Thymus (tissue), 11 donors: ENCODE results near the gene AAK1. TPM values are rescaled to one million over a fixed set of nuclear protein-coding genes. Genes with fewer than 3 reads are reported as not detected.
A peak's percentile ranks its signal among the peaks of the same experiment; 100 is the strongest.
"Not testable (repeated sequence)": the region's sequence is repeated elsewhere in the genome, so short reads cannot be mapped to it uniquely, and the experiment has no call there.

Experiments
- DNase-seq, 9 donors: peaks; one replicate each; pipeline ENCODE4 v3.0.0-alpha.2; 2013; ENCODE audit warnings: low spot score in 9 of 9, low read depth in 6 of 9, missing footprints in 1 of 9
- H3K27ac ChIP-seq, 2 donors: one replicate each; pipeline ENCODE4 v1.5.1; 2013; ENCODE audit warnings: control low read depth in 1 of 2, low read depth in 1 of 2, low read length in 1 of 2, mild to moderate bottlenecking in 1 of 2, moderate library complexity in 1 of 2
- H3K27me3 ChIP-seq, 2 donors: one replicate each; pipeline ENCODE4 v1.5.1; 2013; ENCODE audit warnings: low read length in 1 of 2; ENCODE audit not compliant: control insufficient read depth in 2 of 2, insufficient read depth in 1 of 2
- H3K36me3 ChIP-seq, 2 donors: one replicate each; pipeline ENCODE4 v1.5.1; 2013; ENCODE audit warnings: low read length in 1 of 2, mild to moderate bottlenecking in 1 of 2, moderate library complexity in 1 of 2; ENCODE audit not compliant: control insufficient read depth in 2 of 2, insufficient read depth in 2 of 2
- H3K4me1 ChIP-seq, 2 donors: one replicate each; pipeline ENCODE4 v1.5.1; 2013; ENCODE audit warnings: low read length in 2 of 2; ENCODE audit not compliant: control insufficient read depth in 2 of 2, insufficient read depth in 2 of 2
- H3K4me3 ChIP-seq, 2 donors: one replicate each; pipeline ENCODE4 v1.5.1; 2013; ENCODE audit warnings: low read length in 2 of 2, control low read depth in 1 of 2, mild to moderate bottlenecking in 1 of 2
- H3K9me3 ChIP-seq, 2 donors: one replicate each; pipeline ENCODE4 v1.5.1; 2013; ENCODE audit warnings: low read length in 1 of 2, mild to moderate bottlenecking in 1 of 2; ENCODE audit not compliant: control insufficient read depth in 2 of 2, insufficient read depth in 1 of 2
- WGBS: extraction: QIAGEN DNeasy Blood & Tissue Kit; methylation state at CpG from one replicate; pipeline ENCODE4 v1.1.7; 2013; 5-methylcytosine and 5-hydroxymethylcytosine counted together
- polyA plus RNA-seq: library from polyadenylated mRNA; stranded (reverse); fragments of 200-250 nt; gene quantifications from one replicate; pipeline ENCODE4 v1.2.3, GENCODE V29; 2013
- total RNA-seq: library from RNA; stranded (reverse); fragments of 120-200 nt; gene quantifications from one replicate; pipeline ENCODE4 v1.2.4, GENCODE V29; 2013
- donor health status: healthy.

Gene AAK1
- total and polyA plus RNA-seq, 2 donors, result 17.4 to 26.6 TPM

DNA sequence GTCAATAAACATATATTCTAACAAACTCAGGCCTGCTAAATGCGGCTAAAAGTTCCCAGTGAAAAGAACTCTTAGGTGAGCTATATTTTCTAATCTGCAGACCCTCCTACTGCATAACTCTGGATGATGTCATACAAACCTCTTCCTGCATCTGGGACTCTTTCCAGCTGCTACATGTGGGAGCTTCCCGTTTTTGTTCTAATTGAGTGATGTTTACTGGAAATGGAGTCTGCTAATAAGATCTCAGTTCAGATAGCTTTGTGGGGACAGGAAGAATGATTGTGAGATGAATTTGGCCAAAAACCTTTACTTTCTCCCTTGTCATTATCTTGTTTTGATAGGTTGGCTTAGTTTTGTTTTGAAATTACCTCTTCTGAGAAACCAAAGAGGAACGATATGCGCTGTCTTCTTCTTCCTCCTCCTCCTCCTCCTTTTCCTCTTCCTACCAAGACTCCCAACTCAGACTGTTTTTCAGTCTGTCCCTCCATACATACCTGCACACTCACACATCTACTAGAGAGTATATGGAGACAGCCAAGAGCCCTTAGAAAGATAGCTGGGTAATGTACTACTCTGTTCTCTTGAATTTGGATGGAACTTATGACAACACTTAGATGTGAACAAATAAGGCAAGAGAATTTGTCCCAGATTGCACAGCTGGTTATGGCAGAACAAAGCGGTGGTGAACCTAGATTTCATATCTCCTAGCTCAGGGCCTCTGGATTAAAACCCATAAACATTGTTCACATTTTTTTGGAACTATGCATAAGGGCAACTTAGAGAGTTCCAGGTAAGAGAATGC, 39.8 kb upstream of the AAK1 start:
- Histone ChIP-seq H3K4me3 (no peak overlapping the region), H3K36me3 (no peaks in the 10 kb centered on the region), H3K27me3 (no peaks in the 10 kb centered on the region), H3K4me1 (peaks cover 8 to 10% of the 10 kb centered on the region in 2 donors), H3K27ac (peak overlapping the region; percentile 84 to 90), H3K9me3 (no peaks in the 10 kb centered on the region)
- WGBS, result 30% methylated on average over 5 of the region's 5 CpGs
- DNase-seq, result peak in 3 of 9 donors; percentile 30 to 53 (median 33)

GRCh38 chr2:69682525-69682924, 39.0 kb upstream of the AAK1 start:
- Histone ChIP-seq H3K4me1 (peaks cover 8 to 10% of the 10 kb centered on the region in 2 donors), H3K27ac (no peak overlapping the region), H3K27me3 (no peaks in the 10 kb centered on the region), H3K4me3 (no peak overlapping the region), H3K9me3 (peaks cover 0 to under 1% of the 10 kb centered on the region in 2 donors), H3K36me3 (no peaks in the 10 kb centered on the region)
- DNase-seq, result no peak
- WGBS, result 94% methylated on average over 1 of the region's 1 CpG

- WGBS, result 100% methylated on average over 1 of the region's 1 CpG
Observed at GRCh38 chr2:69680001-69680675, 36.6 kb upstream of the AAK1 start.

DNA sequence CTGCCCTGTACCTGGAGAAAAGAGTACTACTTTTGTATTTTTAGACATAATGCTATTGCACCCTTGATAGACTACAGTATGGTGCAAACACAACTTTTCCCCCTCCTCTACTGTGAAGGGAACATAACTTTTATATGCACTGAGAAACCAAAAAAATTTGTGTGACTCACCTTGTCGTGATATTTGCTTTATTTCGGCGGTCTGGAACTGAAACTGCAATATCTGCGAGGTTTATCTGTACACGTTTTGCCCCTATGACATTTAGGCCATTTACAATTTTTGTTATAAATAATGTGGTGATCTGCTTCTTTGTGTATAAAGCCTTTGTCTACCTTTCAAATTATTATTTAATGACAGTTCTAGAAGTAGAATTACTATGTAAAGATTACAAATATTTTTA, 34.4 kb upstream of the AAK1 start:
- H3K4me3 ChIP-seq, result no peak overlapping the region
- peaks cover 0 to under 1% of the 10 kb centered on the region in 2 donors for H3K4me1 ChIP-seq
- no peaks in the 10 kb centered on the region for H3K27me3 ChIP-seq
- H3K9me3 ChIP-seq, result peaks cover 0 to 4% of the 10 kb centered on the region in 2 donors
- H3K27ac ChIP-seq, result no peak overlapping the region
- no peaks in the 10 kb centered on the region for H3K36me3 ChIP-seq
- 94% methylated on average over 5 of the region's 5 CpGs for WGBS
- no peak for DNase-seq

More at GRCh38 chr2:69680001-69680675, 36.6 kb upstream of the AAK1 start:
- no peaks in the 10 kb centered on the region for H3K36me3 ChIP-seq
- no peak overlapping the region for H3K27ac ChIP-seq
- no peaks in the 10 kb centered on the region for H3K27me3 ChIP-seq
- no peak for DNase-seq
- peaks cover 0 to 4% of the 10 kb centered on the region in 2 donors for H3K9me3 ChIP-seq
- H3K4me1 ChIP-seq, result peaks cover 8 to 10% of the 10 kb centered on the region in 2 donors
- no peak overlapping the region for H3K4me3 ChIP-seq

DNA sequence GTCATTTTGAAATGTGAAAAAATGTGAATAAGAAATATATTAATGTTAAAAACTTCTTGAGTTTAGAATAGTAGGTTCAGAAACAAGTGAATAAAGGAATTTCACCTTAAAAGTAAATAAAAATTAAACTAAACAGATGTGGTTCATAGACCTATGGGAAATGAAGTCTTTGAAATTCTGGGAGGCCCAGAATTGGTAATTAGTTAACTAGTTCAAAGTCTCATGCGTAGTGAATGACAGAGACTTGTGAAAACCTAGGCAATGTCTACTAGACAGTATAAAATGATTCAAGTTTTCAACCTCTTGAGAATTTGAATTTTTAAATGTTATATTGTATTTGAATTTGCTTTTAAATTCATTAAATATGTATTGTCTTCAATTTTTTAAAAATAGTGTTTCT, 32.6 kb upstream of the AAK1 start:
- Histone ChIP-seq H3K9me3 (peaks cover 0 to 4% of the 10 kb centered on the region in 2 donors), H3K36me3 (no peaks in the 10 kb centered on the region), H3K27me3 (no peaks in the 10 kb centered on the region), H3K4me1 (no peaks in the 10 kb centered on the region), H3K4me3 (no peak overlapping the region), H3K27ac (no peak overlapping the region)
- DNase-seq, result no peak
- WGBS, result 96% methylated on average over 1 of the region's 1 CpG

- DNase-seq, result no peak
- H3K4me3 ChIP-seq, result no peak overlapping the region
- H3K27ac ChIP-seq, result no peak overlapping the region
- no peaks in the 10 kb centered on the region for H3K4me1 ChIP-seq
- H3K36me3 ChIP-seq, result no peaks in the 10 kb centered on the region
- H3K27me3 ChIP-seq, result no peaks in the 10 kb centered on the region
- whole genome bisulfite sequencing, result 97% methylated on average over 2 of the region's 2 CpGs
- H3K9me3 ChIP-seq, result peaks cover 0 to 4% of the 10 kb centered on the region in 2 donors
Observed at GRCh38 chr2:69674316-69674670, 30.8 kb upstream of the AAK1 start.

- not testable (repeated sequence) for H3K36me3 ChIP-seq, DNase-seq, H3K4me1 ChIP-seq, H3K27ac ChIP-seq, H3K4me3 ChIP-seq, H3K27me3 ChIP-seq, H3K9me3 ChIP-seq
- WGBS, result 99% methylated on average over 3 of the region's 3 CpGs
Observed at GRCh38 chr2:69673098-69673497, 29.6 kb upstream of the AAK1 start.

DNA sequence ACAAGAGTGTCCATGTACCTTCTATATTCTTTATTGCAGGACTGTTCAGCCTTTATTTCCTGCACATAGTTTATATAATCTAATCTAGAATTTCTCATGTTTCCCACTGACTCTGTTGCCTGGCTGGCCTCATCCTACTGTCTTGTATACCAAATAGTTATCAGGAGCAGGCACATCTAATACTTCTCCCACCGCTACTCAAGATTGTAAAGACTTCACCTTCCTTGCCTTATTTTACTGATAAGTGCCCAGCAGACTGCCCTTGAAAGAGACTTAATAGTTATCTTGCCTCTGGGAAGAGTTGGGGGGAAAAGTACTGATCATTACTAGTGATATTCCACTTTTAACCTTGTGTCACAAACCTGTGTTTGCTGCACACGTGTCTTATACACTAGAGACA, 26.1 kb upstream of the AAK1 start:
- Histone ChIP-seq H3K4me1 (no peaks in the 10 kb centered on the region), H3K27ac (no peak overlapping the region), H3K36me3 (no peaks in the 10 kb centered on the region), H3K27me3 (no peaks in the 10 kb centered on the region), H3K9me3 (peaks cover 0 to 6% of the 10 kb centered on the region in 2 donors), H3K4me3 (no peak overlapping the region)
- DNase-seq, result no peak
- 96% methylated on average over 2 of the region's 2 CpGs for WGBS

GRCh38 chr2:69668598-69668997, 25.1 kb upstream of the AAK1 start:
- 94% methylated on average over 5 of the region's 5 CpGs for WGBS
- DNase-seq, result no peak
- Histone ChIP-seq H3K27ac (peak overlapping the region in 1 of 2 donors; percentile 5), H3K27me3 (no peaks in the 10 kb centered on the region), H3K4me1 (no peaks in the 10 kb centered on the region), H3K4me3 (no peak overlapping the region), H3K9me3 (peaks cover 0 to 8% of the 10 kb centered on the region in 2 donors), H3K36me3 (no peaks in the 10 kb centered on the region)
